B cell (primary cell): Measurements from ENCODE around the gene RNF26.

ENCODE experiments used
- CTCF ChIP-seq: fragments of 200-600 bp; IDR thresholded peaks from one replicate; pipeline ENCODE4 v1.8.0; 2022; ENCODE audit warnings: antibody characterized with exemption, mild to moderate bottlenecking
- EZH2 ChIP-seq: IDR thresholded peaks from 2 replicates; pipeline ENCODE4 v1.6.1; 2012; ENCODE audit warnings: borderline replicate concordance, low read depth, mild to moderate bottlenecking, moderate library complexity, low read length; ENCODE audit not compliant: insufficient read depth, poor library complexity, severe bottlenecking

- TF ChIP-seq CTCF (no peak), EZH2 (no peak)
These were observed 50.0 kb downstream of the RNF26 start for GRCh38 chr11:119384332-119384731.
